Cardiac septum (tissue), 1 donor: ENCODE measurements around the gene SPRED3. TPM values are rescaled to one million over a fixed set of nuclear protein-coding genes. Genes with fewer than 3 reads are reported as not detected.

Experiments used
- DNase-seq: peaks from one replicate; pipeline ENCODE4 v3.0.0-alpha.2; 2020; ENCODE audit warnings: low spot score
- intact Hi-C: fragments of 100-400 bp; cut with DNase I; formaldehyde crosslinking; loops from one replicate; pipeline ENCODE4 v1.14.0; 2022
- total RNA-seq: library from RNA; stranded (reverse); fragmentation: NEBNext Ultra II Directional; extraction: Animal tissue kit (Norgen Biotek cat#: 25700); gene quantifications from one replicate; pipeline ENCODE4 v1.2.1, GENCODE V29; 2021
- donor health status: DM: no; HTN: no; CAD: no.

SPRED3 gene
- total RNA-seq, 1 donor from 2014 or later: 2.2 TPM

DNA sequence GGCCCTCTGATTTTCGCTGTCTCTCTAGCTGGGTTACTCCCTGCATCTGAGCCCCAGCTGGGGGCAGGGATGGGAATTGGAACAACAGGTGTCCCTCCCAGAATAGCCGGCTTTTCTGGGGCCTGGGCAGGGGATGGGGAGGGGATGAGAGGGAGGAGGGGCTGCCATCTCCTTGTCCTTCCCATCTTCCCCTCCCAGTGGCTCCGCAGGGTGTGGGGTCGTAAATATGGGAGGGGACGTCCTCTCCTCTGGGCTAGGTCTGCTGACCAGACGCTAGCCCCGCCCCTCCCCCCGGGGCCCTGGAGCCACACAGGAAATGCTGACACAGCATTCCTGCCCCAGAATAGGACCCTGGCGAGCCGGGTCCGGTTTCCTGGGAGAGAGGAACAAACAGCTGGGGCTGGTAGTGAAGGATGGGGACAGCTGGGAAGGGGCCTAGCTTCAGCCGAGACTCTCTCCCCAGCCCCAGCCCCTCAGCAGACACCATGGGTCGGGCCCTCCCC lies 46.1 kb downstream of the SPRED3 start:
- intact Hi-C loops: no loop called here
- DNase-seq: no peak

DNA sequence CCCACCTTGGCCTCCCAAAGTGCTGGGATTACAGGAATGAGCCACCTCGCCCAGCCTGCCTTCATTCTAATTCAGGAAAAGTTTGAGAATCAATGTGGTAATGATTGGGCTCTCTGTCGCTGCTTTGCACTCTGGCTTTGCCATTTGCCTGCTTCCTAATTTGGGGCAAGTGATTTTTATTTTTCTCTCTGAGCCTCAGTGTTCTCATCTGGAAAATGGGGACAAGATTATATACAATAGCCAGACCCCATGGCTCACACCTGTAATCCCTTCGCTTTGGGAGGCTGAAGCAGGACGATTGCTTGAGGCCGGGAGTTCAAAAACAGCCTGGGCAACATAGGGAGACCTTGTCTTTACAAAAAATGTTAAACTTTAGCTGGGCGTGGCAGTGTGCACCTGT lies 48.8 kb downstream of the SPRED3 start:
- intact Hi-C loops: no loop called here
- no peak for DNase-seq

DNA sequence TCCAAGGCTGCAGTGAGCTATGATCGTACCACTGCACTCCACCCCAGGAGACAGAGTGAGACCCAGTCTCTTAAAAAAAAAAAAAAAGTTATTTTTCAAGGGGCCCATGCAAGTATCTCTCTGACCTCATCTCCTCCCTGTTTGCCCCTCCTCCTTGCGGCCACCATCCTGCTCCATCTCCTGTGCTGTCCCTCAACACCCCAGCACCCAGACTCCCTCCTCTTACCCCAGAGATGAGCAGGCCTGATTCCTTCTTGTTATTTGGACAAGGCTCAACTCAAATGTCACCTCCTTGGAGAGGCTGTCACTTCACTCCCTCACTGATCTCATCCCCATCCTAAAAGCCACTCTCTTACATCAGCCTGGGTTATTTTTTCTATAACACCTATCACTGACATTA lies 49.4 kb downstream of the SPRED3 start:
- intact Hi-C loops: no loop called here
- DNase-seq: no peak

DNA sequence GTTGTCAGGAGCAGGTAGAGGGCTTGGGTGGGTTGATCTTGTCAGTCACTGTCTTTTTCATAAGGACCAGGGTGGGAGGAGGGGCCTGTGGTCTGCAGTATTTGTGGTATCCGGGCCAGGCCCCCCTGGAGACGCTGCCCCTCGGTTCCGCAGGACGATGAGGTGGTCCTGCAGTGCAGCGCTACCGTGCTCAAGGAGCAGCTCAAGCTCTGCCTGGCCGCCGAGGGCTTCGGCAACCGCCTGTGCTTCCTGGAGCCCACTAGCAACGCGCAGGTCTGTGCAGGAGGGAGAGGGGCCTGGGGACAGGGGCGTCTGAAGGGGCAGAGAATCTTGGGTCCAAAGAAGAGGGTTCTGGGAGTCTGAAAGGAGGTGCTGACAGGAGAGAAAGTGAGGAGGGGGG lies 52.1 kb downstream of the SPRED3 start:
- intact Hi-C loops: no loop called here
- DNase-seq: no peak

DNA sequence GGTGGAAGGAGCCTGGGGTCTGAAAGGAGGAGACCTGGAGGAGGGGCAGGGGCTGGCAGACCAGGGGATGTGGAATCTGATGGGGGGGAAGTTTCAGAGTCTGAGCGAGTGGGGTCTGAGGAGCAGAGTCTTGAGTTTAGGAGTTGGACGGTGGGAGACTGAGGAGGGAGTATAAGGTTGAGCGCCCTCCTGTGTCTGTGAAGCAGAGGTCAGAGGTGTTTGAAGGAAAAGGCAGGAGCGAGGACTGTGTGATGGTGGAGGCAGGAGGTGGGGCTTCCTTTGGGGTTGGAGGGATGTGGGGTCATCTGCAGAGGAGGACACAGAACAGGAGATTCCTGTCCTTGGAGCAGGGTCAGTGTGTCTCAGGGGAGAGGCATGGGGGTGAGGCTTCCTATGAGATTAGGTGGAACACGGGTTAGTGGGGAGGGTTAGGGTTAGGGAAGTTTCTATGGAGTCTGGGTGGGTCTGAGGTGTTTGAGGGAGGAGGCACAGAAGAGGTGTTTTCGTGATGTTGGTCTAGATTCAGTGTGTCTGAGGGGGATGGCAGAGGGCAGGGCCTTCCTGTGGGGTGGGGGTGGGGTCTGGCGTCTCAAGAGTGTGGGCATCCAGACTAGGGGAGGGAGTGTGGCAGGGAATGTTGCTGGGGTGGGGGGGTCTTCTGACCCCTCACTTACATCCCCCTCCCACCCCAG lies 53.3 kb downstream of the SPRED3 start:
- DNase-seq: no peak
- intact Hi-C loops: no loop called here

DNA sequence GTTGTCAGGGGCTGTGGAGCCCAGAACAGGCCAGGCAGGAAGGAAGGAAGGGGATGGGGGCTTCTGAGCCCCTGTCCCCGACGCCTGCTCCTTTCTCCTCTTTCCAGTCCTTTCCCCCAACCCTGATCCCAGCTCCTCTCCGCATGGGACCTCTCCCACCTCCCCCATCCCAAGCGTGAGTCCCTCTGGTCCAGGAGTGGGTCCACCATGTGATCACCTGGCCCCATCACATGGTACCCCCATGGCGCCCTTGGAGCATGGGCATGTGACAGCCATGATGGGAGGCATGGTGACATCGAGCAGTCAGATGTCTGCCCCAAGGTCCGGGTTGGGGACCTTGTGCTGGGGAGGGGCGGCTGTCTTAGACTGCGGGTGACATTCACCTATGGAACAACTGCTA lies 54.2 kb downstream of the SPRED3 start:
- DNase-seq: no peak

DNA sequence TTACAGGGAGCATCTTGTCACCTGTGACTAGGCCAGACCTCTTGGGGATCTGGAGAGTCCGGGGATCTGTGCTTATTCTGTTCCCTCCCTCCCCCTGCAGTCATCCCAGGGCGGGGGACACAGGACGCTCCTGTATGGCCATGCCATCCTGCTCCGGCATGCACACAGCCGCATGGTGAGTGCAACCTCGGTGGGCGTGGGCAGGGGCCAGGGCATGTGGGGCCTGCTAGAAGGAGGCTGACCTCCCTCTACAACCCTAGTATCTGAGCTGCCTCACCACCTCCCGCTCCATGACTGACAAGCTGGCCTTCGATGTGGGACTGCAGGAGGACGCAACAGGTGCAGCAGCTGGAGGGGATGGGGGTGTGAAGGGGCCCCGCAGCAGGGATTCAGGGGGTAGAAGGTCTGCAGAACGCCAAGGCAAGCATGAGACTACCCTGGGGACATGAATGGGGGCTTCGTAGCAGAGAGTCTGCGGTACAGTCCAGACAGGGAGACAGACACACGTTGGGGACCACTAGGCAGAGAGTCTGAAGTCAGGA lies 55.0 kb downstream of the SPRED3 start:
- intact Hi-C loops: no loop called here
- no peak for DNase-seq

More for the DNA sequence above, 54.2 kb downstream of the SPRED3 start:
- intact Hi-C loops: no loop called here

DNA sequence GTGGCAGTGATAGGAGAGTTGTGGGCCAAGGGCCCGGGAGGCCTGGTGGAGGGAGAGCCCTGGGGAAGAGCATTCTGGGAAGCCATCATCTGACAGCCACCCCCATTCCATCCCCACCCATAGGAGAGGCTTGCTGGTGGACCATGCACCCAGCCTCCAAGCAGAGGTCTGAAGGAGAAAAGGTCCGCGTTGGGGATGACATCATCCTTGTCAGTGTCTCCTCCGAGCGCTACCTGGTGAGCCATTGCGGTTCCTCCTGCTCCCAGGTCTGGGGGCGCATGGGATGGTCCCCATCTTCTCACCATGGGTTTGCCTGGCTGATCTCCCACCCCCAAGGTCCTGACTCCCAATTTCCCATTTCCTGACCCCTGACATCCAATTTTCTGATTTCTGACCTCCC lies 55.5 kb downstream of the SPRED3 start:
- intact Hi-C loops: no loop called here
- DNase-seq: no peak

DNA sequence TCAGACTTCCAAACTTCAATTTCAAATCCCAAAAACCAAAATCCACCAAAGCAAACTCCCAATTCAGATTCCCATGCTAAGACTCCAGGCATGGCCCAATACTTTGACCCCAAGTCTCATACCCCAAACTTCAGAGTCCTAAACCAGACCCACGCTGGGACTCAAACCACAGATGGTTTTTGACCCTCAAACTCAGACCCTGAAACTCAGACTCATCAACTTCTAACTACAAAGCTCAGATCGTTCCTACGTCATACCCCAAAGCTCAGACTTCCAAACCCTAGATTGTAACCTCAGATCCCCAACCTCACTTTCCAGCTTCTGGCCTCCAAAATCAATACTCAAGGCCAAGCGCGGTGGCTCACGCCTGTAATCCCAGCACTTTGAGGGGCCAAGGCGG lies 56.9 kb downstream of the SPRED3 start:
- intact Hi-C loops: no loop called here
- no peak for DNase-seq

DNA sequence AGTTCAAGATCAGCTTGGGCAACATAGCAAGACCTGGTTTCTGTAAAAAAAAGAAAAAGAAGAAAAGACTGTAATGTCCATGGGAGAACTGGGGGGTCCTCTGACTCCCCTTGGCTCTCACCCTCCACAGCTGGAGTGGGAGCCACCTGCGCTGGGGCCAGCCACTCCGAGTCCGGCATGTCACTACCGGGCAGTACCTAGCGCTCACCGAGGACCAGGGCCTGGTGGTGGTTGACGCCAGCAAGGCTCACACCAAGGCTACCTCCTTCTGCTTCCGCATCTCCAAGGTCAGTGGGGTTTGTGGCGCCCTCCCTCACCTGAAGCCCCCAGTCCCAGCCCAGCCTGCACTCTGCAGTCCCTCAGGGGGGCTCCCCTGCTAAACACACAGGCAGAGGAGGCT lies 59.7 kb downstream of the SPRED3 start:
- intact Hi-C loops: no loop called here
- DNase-seq: no peak

Other genes starting within 250 kb of the SPRED3 start
- gene DPF1, start 164.5 kb upstream of the SPRED3 start, total RNA-seq: 0.51 TPM
- 23.9 TPM for gene PPP1R14A, start 132.3 kb upstream of the SPRED3 start, total RNA-seq
- 17.3 TPM for gene SPINT2, start 124.1 kb upstream of the SPRED3 start, total RNA-seq
- 2.0 TPM for gene C19orf33, start 84.4 kb upstream of the SPRED3 start, total RNA-seq
- gene YIF1B, start 72.8 kb upstream of the SPRED3 start, total RNA-seq: 27.6 TPM
- 14.1 TPM for gene KCNK6, start 68.9 kb upstream of the SPRED3 start, total RNA-seq
- 1.5 TPM for gene CATSPERG, start 52.9 kb upstream of the SPRED3 start, total RNA-seq
- gene PSMD8, start 14.1 kb upstream of the SPRED3 start, total RNA-seq: 283 TPM
- gene GGN, start 663 bp upstream of the SPRED3 start, total RNA-seq: 0.40 TPM
- gene FAM98C, start 14.4 kb downstream of the SPRED3 start, total RNA-seq: 14.2 TPM
- 1.5 TPM for gene RASGRP4, start 37.5 kb downstream of the SPRED3 start, total RNA-seq
- gene RYR1, start 45.0 kb downstream of the SPRED3 start, total RNA-seq: 1.3 TPM
- 1.5 TPM for gene MAP4K1, start 229.3 kb downstream of the SPRED3 start, total RNA-seq
- 483 TPM for gene EIF3K, start 230.5 kb downstream of the SPRED3 start, total RNA-seq